Astrocyte (in vitro differentiated cells and primary cell): ENCODE measurements around the gene RASSF3. TPM values are rescaled to one million over a fixed set of nuclear protein-coding genes. Genes with fewer than 3 reads are reported as not detected.

Source experiments
- DNase-seq: peaks from one replicate; pipeline ENCODE4 v3.0.0-alpha.2; 2010; ENCODE audit warnings: low read depth
- FAIRE-seq: peaks from 2 replicates; lab custom pipeline; 2011; peaks lifted over from hg19 to GRCh38; lab: Jason Lieb, UNC
- H2AFZ ChIP-seq: 2 replicates; pipeline ENCODE4 v1.6.0; 2012; ENCODE audit warnings: low read depth, low read length, inconsistent platforms
- H3K27ac ChIP-seq: 2 replicates; pipeline ENCODE4 v1.5.1; 2011; ENCODE audit warnings: low read depth, low read length, inconsistent platforms
- H3K27me3 ChIP-seq: 2 replicates; pipeline ENCODE4 v1.6.0; 2011; ENCODE audit warnings: low read length, inconsistent platforms; ENCODE audit not compliant: insufficient read depth
- H3K36me3 ChIP-seq: 2 replicates; pipeline ENCODE4 v1.5.1; 2011; ENCODE audit warnings: low read length, inconsistent platforms; ENCODE audit not compliant: insufficient read depth
- H3K4me1 ChIP-seq: 2 replicates; pipeline ENCODE4 v1.5.1; 2011; ENCODE audit warnings: low read length, inconsistent platforms; ENCODE audit not compliant: insufficient read depth
- H3K4me2 ChIP-seq: 2 replicates; pipeline ENCODE4 v1.6.0; 2012; ENCODE audit warnings: low read length, inconsistent platforms
- H3K4me3 ChIP-seq: 2 replicates; pipeline ENCODE4 v1.5.1; 2011; ENCODE audit warnings: low read depth, mild to moderate bottlenecking, low read length, inconsistent platforms; ENCODE audit not compliant: insufficient read depth
- H3K79me2 ChIP-seq: 2 replicates; pipeline ENCODE4 v1.6.0; 2012; ENCODE audit warnings: mild to moderate bottlenecking, low read length, inconsistent platforms; ENCODE audit not compliant: insufficient read depth
- H3K9ac ChIP-seq: 2 replicates; pipeline ENCODE4 v1.6.0; 2012; ENCODE audit warnings: mild to moderate bottlenecking, low read length, inconsistent platforms
- H3K9me3 ChIP-seq: 2 replicates; pipeline ENCODE4 v1.5.1; 2012; ENCODE audit warnings: low read depth, mild to moderate bottlenecking, low read length, inconsistent platforms; ENCODE audit not compliant: insufficient read depth
- H4K20me1 ChIP-seq: 2 replicates; pipeline ENCODE4 v1.6.0; 2012; ENCODE audit warnings: low read length, inconsistent platforms; ENCODE audit not compliant: insufficient read depth
- H3K27ac Mint-ChIP-seq: one replicate; pipeline ENCODE4 v1.8.0; 2021; ENCODE audit warnings: mild to moderate bottlenecking, mixed read lengths; ENCODE audit not compliant: unreplicated experiment
- H3K27me3 Mint-ChIP-seq: one replicate; pipeline ENCODE4 v1.8.0; 2021; ENCODE audit warnings: low read depth, mixed read lengths; ENCODE audit not compliant: unreplicated experiment
- H3K36me3 Mint-ChIP-seq: one replicate; pipeline ENCODE4 v1.8.0; 2021; ENCODE audit warnings: low read depth, mixed read lengths; ENCODE audit not compliant: unreplicated experiment
- H3K4me1 Mint-ChIP-seq: one replicate; pipeline ENCODE4 v1.8.0; 2021; ENCODE audit warnings: low read depth, mixed read lengths; ENCODE audit not compliant: unreplicated experiment
- H3K4me3 Mint-ChIP-seq: one replicate; pipeline ENCODE4 v1.8.0; 2021; ENCODE audit warnings: mild to moderate bottlenecking, moderate library complexity, mixed read lengths; ENCODE audit not compliant: unreplicated experiment
- H3K9me3 Mint-ChIP-seq: one replicate; pipeline ENCODE4 v1.8.0; 2021; ENCODE audit warnings: mild to moderate bottlenecking, mixed read lengths; ENCODE audit not compliant: unreplicated experiment
- CTCF ChIP-seq: IDR thresholded peaks from 2 replicates; pipeline ENCODE4 v1.5.1; 2011; ENCODE audit warnings: low read depth, mild to moderate bottlenecking, inconsistent platforms, low read length, moderate library complexity; ENCODE audit not compliant: insufficient read depth
- EZH2 ChIP-seq: IDR thresholded peaks from 2 replicates; pipeline ENCODE4 v1.6.1; 2012; ENCODE audit warnings: mild to moderate bottlenecking, low read length, inconsistent platforms; ENCODE audit not compliant: insufficient read depth
- total RNA-seq: library from RNA; stranded (reverse); gene quantifications from 2 replicates; pipeline ENCODE4 v1.2.1, GENCODE V29; 2021

The RASSF3 gene
- total RNA-seq, 1 donor from 2014 or later, result 18.3 TPM

- TF ChIP-seq CTCF (no peak), EZH2 (no peak)
- no peaks in the 10 kb centered on the region for H3K9me3 Mint-ChIP-seq
- peaks cover 36% of the 10 kb centered on the region for H3K79me2 ChIP-seq
- peaks cover 12% of the 10 kb centered on the region for H3K4me1 ChIP-seq
- H3K4me3 Mint-ChIP-seq, result peak overlapping the region; percentile 90
- no peaks in the 10 kb centered on the region for H3K27me3 Mint-ChIP-seq
- no peak for FAIRE-seq
- H4K20me1 ChIP-seq, result peaks cover 18% of the 10 kb centered on the region
- peak overlapping the region; percentile 73 for H3K9ac ChIP-seq
- H3K27ac Mint-ChIP-seq, result peak overlapping the region; percentile 78
- peak overlapping the region; percentile 94 for H2AFZ ChIP-seq
- H3K27ac ChIP-seq, result peak overlapping the region; percentile 37
- peak overlapping the region; percentile 70 for H3K4me3 ChIP-seq
- no peaks in the 10 kb centered on the region for H3K36me3 Mint-ChIP-seq
- H3K4me2 ChIP-seq, result peak overlapping the region; percentile 94
- H3K9me3 ChIP-seq, result no peaks in the 10 kb centered on the region
- peaks cover 6% of the 10 kb centered on the region for H3K4me1 Mint-ChIP-seq
- peak; percentile 8 for DNase-seq
- H3K36me3 ChIP-seq, result no peaks in the 10 kb centered on the region
- H3K27me3 ChIP-seq, result no peaks in the 10 kb centered on the region
These were observed 688 bp upstream of the RASSF3 start for GRCh38 chr12:64609536-64610078.

- TF ChIP-seq CTCF (no peak), EZH2 (no peak)
- peak overlapping the region; percentile 78 for H3K9ac ChIP-seq
- DNase-seq (peak; percentile 32), FAIRE-seq (no peak)
- H3K9me3 Mint-ChIP-seq, result no peaks in the 10 kb centered on the region
- peaks cover 12% of the 10 kb centered on the region for H3K4me1 ChIP-seq
- no peaks in the 10 kb centered on the region for H3K36me3 ChIP-seq
- peak overlapping the region; percentile 84 for H2AFZ ChIP-seq
- peak overlapping the region; percentile 41 for H3K27ac ChIP-seq
- H3K4me2 ChIP-seq, result peak overlapping the region; percentile 94
- no peaks in the 10 kb centered on the region for H3K27me3 Mint-ChIP-seq
- H3K4me1 Mint-ChIP-seq, result peaks cover 7% of the 10 kb centered on the region
- H3K4me3 ChIP-seq, result peak overlapping the region; percentile 70
- no peaks in the 10 kb centered on the region for H3K36me3 Mint-ChIP-seq
- peak overlapping the region; percentile 90 for H3K4me3 Mint-ChIP-seq
- H3K79me2 ChIP-seq, result peaks cover 46% of the 10 kb centered on the region
- H3K27ac Mint-ChIP-seq, result peak overlapping the region; percentile 62
- no peaks in the 10 kb centered on the region for H3K9me3 ChIP-seq
- H4K20me1 ChIP-seq, result peaks cover 18% of the 10 kb centered on the region
- no peaks in the 10 kb centered on the region for H3K27me3 ChIP-seq
These were observed 505 bp downstream of the RASSF3 start for GRCh38 chr12:64610660-64611340.
